Panc1 (cell line): ENCODE data around the gene FEZF2. TPM values are rescaled to one million over a fixed set of nuclear protein-coding genes. Genes with fewer than 3 reads are reported as not detected.

Experiments
- ATAC-seq: fragments of 200-7000 bp; cut with Tn5 transposase; 2 replicates; pipeline ENCODE4 v1.9.1; 2020; ENCODE audit warnings: mild to moderate bottlenecking, moderate library complexity
- Bru-seq: library from RNA; stranded (reverse); fragments of 400-500 nt; gene quantifications from one replicate; lab custom pipeline; 2021; lab: Mats Ljungman, UMichigan
- BruChase-seq, 2 experiments: library from RNA; stranded (reverse); fragments of 400-500 nt; gene quantifications; one replicate each; lab custom pipeline; 2021; lab: Mats Ljungman, UMichigan
- BruUV-seq: library from RNA; stranded (reverse); fragments of 400-500 nt; replicated peaks from 2 replicates; lab custom pipeline; 2021; lab: Mats Ljungman, UMichigan
- CTCF ChIA-PET: fragments of 300-600 bp; sonication (Branson Sonifier 250); formaldehyde crosslinking; loops from one replicate; lab custom pipeline; 2022; ENCODE audit warnings: antibody characterized with exemption; lab: Charles Lee
- POLR2A ChIA-PET: fragments of 300-600 bp; sonication (Branson Sonifier 250); formaldehyde crosslinking; loops from one replicate; lab custom pipeline; 2022; ENCODE audit warnings: antibody characterized with exemption; lab: Charles Lee
- DNase-seq: peaks from one replicate; pipeline ENCODE4 v3.0.0-alpha.2; 2010; ENCODE audit warnings: low read depth, low spot score
- H3K27ac ChIP-seq: 2 replicates; pipeline ENCODE4 v1.5.1; 2011; ENCODE audit warnings: mild to moderate bottlenecking, low read length, inconsistent platforms
- H3K27me3 ChIP-seq: fragments of 200-500 bp; sonication (Bioruptor generic); 2 replicates; pipeline ENCODE4 v1.6.0; 2014; ENCODE audit warnings: low read length, inconsistent platforms; ENCODE audit not compliant: control insufficient read depth, insufficient read depth
- H3K36me3 ChIP-seq: fragments of 200-500 bp; sonication (Bioruptor generic); 2 replicates; pipeline ENCODE4 v1.5.1; 2014; ENCODE audit warnings: inconsistent platforms, mild to moderate bottlenecking, low read length, moderate library complexity; ENCODE audit not compliant: control insufficient read depth, insufficient read depth
- H3K4me1 ChIP-seq: 2 replicates; pipeline ENCODE4 v1.5.1; 2011; ENCODE audit warnings: inconsistent platforms, mild to moderate bottlenecking, low read length, moderate library complexity; ENCODE audit not compliant: control insufficient read depth, insufficient read depth
- H3K4me3 ChIP-seq, 2 experiments: 2 replicates each; pipeline ENCODE4 v1.5.1; 2011 to 2012; ENCODE audit warnings: low read depth in 2 of 2, low read length in 2 of 2, mild to moderate bottlenecking in 2 of 2, inconsistent platforms in 1 of 2, moderate library complexity in 1 of 2
- H3K9me3 ChIP-seq: fragments of 200-500 bp; sonication (Bioruptor generic); 2 replicates; pipeline ENCODE4 v1.5.1; 2014; ENCODE audit warnings: low read depth, mild to moderate bottlenecking, inconsistent platforms, low read length, moderate library complexity; ENCODE audit not compliant: control insufficient read depth, insufficient read depth
- CTCF ChIP-seq: fragments of 450-650 bp; IDR thresholded peaks from 2 replicates; pipeline ENCODE4 v1.5.1; 2017; ENCODE audit warnings: mild to moderate bottlenecking
- POLR2AphosphoS5 ChIP-seq: IDR thresholded peaks from 2 replicates; pipeline ENCODE4 v1.6.1; 2012; ENCODE audit warnings: mild to moderate bottlenecking, low read depth, low read length, moderate library complexity
- REST ChIP-seq, 2 experiments: IDR thresholded peaks; 2 replicates each; pipeline ENCODE4 v1.6.1; 2011 to 2012; ENCODE audit warnings: low read depth in 2 of 2, control low read depth in 1 of 2, low read length in 1 of 2, mild to moderate bottlenecking in 1 of 2, moderate library complexity in 1 of 2; ENCODE audit not compliant: insufficient read depth in 1 of 2
- SIN3A ChIP-seq: IDR thresholded peaks from 2 replicates; pipeline ENCODE4 v1.6.1; 2012; ENCODE audit warnings: low read depth, mild to moderate bottlenecking, low read length, moderate library complexity, borderline replicate concordance; ENCODE audit not compliant: insufficient read depth
- TCF7L2 ChIP-seq: IDR thresholded peaks from 2 replicates; pipeline ENCODE4 v1.6.1; 2011; ENCODE audit warnings: mild to moderate bottlenecking, low read depth, low read length, inconsistent platforms
- in situ Hi-C: cut with HindIII; loops from 2 replicates; pipeline ENCODE4 v1.10.0; 2016; ENCODE audit warnings: low sequenced_read_pairs, low pct_unique_long_range_greater_than_20kb
- intact Hi-C: fragments of 100-400 bp; cut with micrococcal nuclease; formaldehyde crosslinking; loops from one replicate; pipeline ENCODE4 v1.10.0; 2022; ENCODE audit not compliant: unreplicated experiment
- long read RNA-seq: library from polyadenylated mRNA; unstranded; transcript quantifications from one replicate; pipeline ENCODE4 v2.0.0, GENCODE V29; 2021; ENCODE audit not compliant: unreplicated experiment
- polyA plus RNA-seq: library from polyadenylated mRNA; unstranded; fragments of >200 nt; gene quantifications from one replicate; pipeline ENCODE4 v1.2.1, GENCODE V29; 2012; ENCODE audit warnings: missing spikeins; ENCODE audit not compliant: insufficient read length
- total RNA-seq: library from RNA; stranded (reverse); gene quantifications from one replicate; pipeline ENCODE4 v1.2.1, GENCODE V29; 2021; ENCODE audit not compliant: unreplicated experiment

The FEZF2 gene
- total RNA-seq: not detected
- polyA plus RNA-seq: not detected
- Bru-seq, nascent RNA: not detected
- not detected for BruChase-seq, experiment 1, labeled RNA remaining after a 2-hour chase
- not detected for BruChase-seq, experiment 2, labeled RNA remaining after a 6-hour chase
- long read RNA-seq: 0 reads

GRCh38 chr3:62373215-62373614 is at the start of gene FEZF2:
Gene FEZF2 (minus strand): TSS chr3:62373550. CDS start chr3:62372868, 682 bp downstream.
- H3K27ac ChIP-seq: no peak within 1 kb of the TSS
- H3K27me3 ChIP-seq: no peaks in the 10 kb centered on the region; the same call in 1 of the 2 replicates
- no peaks in the 10 kb centered on the region for H3K36me3 ChIP-seq
- H3K4me1 ChIP-seq: no peaks in the 10 kb centered on the region; the same call in 1 of the 2 replicates
- TF ChIP-seq CTCF (no peak), POLR2AphosphoS5 (no peak), SIN3A (no peak), TCF7L2 (no peak), REST (IDR thresholded peaks at IDR 0.05; ENCODE audit: insufficient read depth in 1 of 2, low read depth in 2 of 2, low read length in 1 of 2) (no peak)
- ATAC-seq (no peak), DNase-seq (no peak)
- ChIA-PET POLR2A (no interaction called here), CTCF (no interaction called here)
- in situ Hi-C loops: no loop called here
- H3K9me3 ChIP-seq: no peaks in the 10 kb centered on the region
- no TSS peak for BruUV-seq
- intact Hi-C loops: no loop called here
- H3K4me3 ChIP-seq: no peak within 1 kb of the TSS

GRCh38 chr3:62421207-62421606 is 47.9 kb upstream of the FEZF2 start:
- H3K4me1 ChIP-seq: no peaks in the 10 kb centered on the region
- peaks cover 3% of the 10 kb centered on the region; the same call in 1 of the 2 replicates for H3K27me3 ChIP-seq
- ChIA-PET CTCF (no interaction called here), POLR2A (no interaction called here)
- in situ Hi-C loops: no loop called here
- H3K36me3 ChIP-seq: no peaks in the 10 kb centered on the region
- no peak for DNase-seq
- no peaks in the 10 kb centered on the region for H3K9me3 ChIP-seq
- intact Hi-C loops: no loop called here
- ATAC-seq: no peak
- H3K27ac ChIP-seq: no peak overlapping the region
- no TSS peak for BruUV-seq
- H3K4me3 ChIP-seq: no peak overlapping the region
- no peak for TF ChIP-seq REST (IDR thresholded peaks at IDR 0.05; ENCODE audit: insufficient read depth in 1 of 2, low read depth in 2 of 2, low read length in 1 of 2)
- TF ChIP-seq CTCF: no peak
- no peak for TF ChIP-seq TCF7L2
- TF ChIP-seq SIN3A: no peak
- no peak for TF ChIP-seq POLR2AphosphoS5
